HAP-1 (cell line): ENCODE results near the gene SPOCK3.

Source experiments
- DNase-seq, 2 experiments: peaks; one replicate each; pipeline ENCODE4 v3.0.0-alpha.2; 2016 to 2020; ENCODE audit warnings: low spot score in 2 of 2
- H3K27me3 ChIP-seq: fragments of 250-450 bp; sonication (Bioruptor Pico); 2 replicates; pipeline ENCODE4 v1.5.1; 2020; ENCODE audit warnings: low read depth, mild to moderate bottlenecking, moderate library complexity
- H3K36me3 ChIP-seq: fragments of 250-450 bp; sonication (Bioruptor Pico); replicated peaks from 2 replicates; pipeline ENCODE4 v1.5.1; 2020; ENCODE audit warnings: mild to moderate bottlenecking
- H3K4me1 ChIP-seq: fragments of 250-450 bp; sonication (Bioruptor Pico); 2 replicates; pipeline ENCODE4 v1.5.1; 2020; ENCODE audit warnings: mild to moderate bottlenecking
- H3K4me3 ChIP-seq: fragments of 250-450 bp; sonication (Bioruptor Pico); 2 replicates; pipeline ENCODE4 v1.5.1; 2020; ENCODE audit warnings: mild to moderate bottlenecking, moderate library complexity
- H3K9me3 ChIP-seq: fragments of 250-450 bp; sonication (Bioruptor Pico); 2 replicates; pipeline ENCODE4 v1.5.1; 2020; ENCODE audit warnings: mild to moderate bottlenecking, moderate library complexity
- in situ Hi-C: fragments of 300-500 bp; cut with MboI; formaldehyde crosslinking; loops from 3 replicates; pipeline ENCODE4 v1.14.3; 2020; ENCODE audit warnings: low sequenced_read_pairs, inconsistent platforms, mixed read lengths

Gene SPOCK3

GRCh38 chr4:167218022-167218608 is 16.2 kb downstream of the SPOCK3 start:
- Histone ChIP-seq H3K36me3 (no peaks in the 10 kb centered on the region), H3K4me3 (no peak overlapping the region), H3K4me1 (no peaks in the 10 kb centered on the region), H3K27me3 (no peaks in the 10 kb centered on the region), H3K9me3 (no peaks in the 10 kb centered on the region)
- in situ Hi-C loops: no loop called here
- no peak for DNase-seq

- in situ Hi-C loops: no loop called here
- 0 out of 2 replicates have a peak, but pooled peaks cover under 1% of the 10 kb centered on the region for H3K4me1 ChIP-seq
- no peaks in the 10 kb centered on the region for H3K36me3 ChIP-seq
- DNase-seq: no peak
- H3K4me3 ChIP-seq: no peak overlapping the region
- H3K27me3 ChIP-seq: no peaks in the 10 kb centered on the region
- no peaks in the 10 kb centered on the region for H3K9me3 ChIP-seq
Observed at GRCh38 chr4:167216783-167217182, 17.5 kb downstream of the SPOCK3 start.

GRCh38 chr4:167210166-167210565 is 24.1 kb downstream of the SPOCK3 start:
- H3K9me3 ChIP-seq: no peaks in the 10 kb centered on the region
- DNase-seq: no peak
- in situ Hi-C loops: no loop called here
- H3K4me1 ChIP-seq: 0 out of 2 replicates have a peak, but pooled peaks cover 2% of the 10 kb centered on the region
- no peak overlapping the region for H3K4me3 ChIP-seq
- H3K27me3 ChIP-seq: no peaks in the 10 kb centered on the region
- H3K36me3 ChIP-seq: no peaks in the 10 kb centered on the region

GRCh38 chr4:167196344-167197012 is 37.8 kb downstream of the SPOCK3 start:
- Histone ChIP-seq H3K4me3 (no peak overlapping the region), H3K9me3 (no peaks in the 10 kb centered on the region), H3K27me3 (no peaks in the 10 kb centered on the region), H3K4me1 (no peaks in the 10 kb centered on the region), H3K36me3 (peaks cover 4% of the 10 kb centered on the region; the same call in 1 of the 2 replicates)
- no peak for DNase-seq
- in situ Hi-C loops: no loop called here

- Histone ChIP-seq H3K4me3 (no peak overlapping the region), H3K9me3 (no peaks in the 10 kb centered on the region), H3K36me3 (peaks cover 4% of the 10 kb centered on the region; the same call in 1 of the 2 replicates), H3K4me1 (no peaks in the 10 kb centered on the region), H3K27me3 (no peaks in the 10 kb centered on the region)
- in situ Hi-C loops: no loop called here
- no peak for DNase-seq
Observed at GRCh38 chr4:167190379-167190778, 43.9 kb downstream of the SPOCK3 start.

- Histone ChIP-seq H3K4me3 (no peak overlapping the region), H3K9me3 (no peaks in the 10 kb centered on the region), H3K36me3 (no peaks in the 10 kb centered on the region), H3K27me3 (no peaks in the 10 kb centered on the region), H3K4me1 (0 out of 2 replicates have a peak, but pooled peaks cover 4% of the 10 kb centered on the region)
- no peak for DNase-seq
- in situ Hi-C loops: no loop called here
Observed at GRCh38 chr4:167185465-167185864, 48.8 kb downstream of the SPOCK3 start.

- 0 out of 2 replicates have a peak, but pooled peaks cover 4% of the 10 kb centered on the region for H3K4me1 ChIP-seq
- DNase-seq: peak in 1 of 2 experiments; percentile 10
- H3K4me3 ChIP-seq: no peak overlapping the region
- in situ Hi-C loops: no loop called here
- no peaks in the 10 kb centered on the region for H3K9me3 ChIP-seq
- no peaks in the 10 kb centered on the region for H3K36me3 ChIP-seq
- H3K27me3 ChIP-seq: no peaks in the 10 kb centered on the region
Observed at GRCh38 chr4:167183036-167183435, 51.3 kb downstream of the SPOCK3 start.

- DNase-seq: no peak
- H3K4me3 ChIP-seq: no peak overlapping the region
- no peaks in the 10 kb centered on the region for H3K4me1 ChIP-seq
- in situ Hi-C loops: no loop called here
- H3K36me3 ChIP-seq: no peaks in the 10 kb centered on the region
- H3K9me3 ChIP-seq: no peaks in the 10 kb centered on the region
- H3K27me3 ChIP-seq: no peaks in the 10 kb centered on the region
Observed at GRCh38 chr4:167177925-167178324, 56.4 kb downstream of the SPOCK3 start.

GRCh38 chr4:167176723-167177367 is 57.4 kb downstream of the SPOCK3 start:
- H3K9me3 ChIP-seq: no peaks in the 10 kb centered on the region

GRCh38 chr4:167171928-167172327 is 62.4 kb downstream of the SPOCK3 start:
- in situ Hi-C loops: no loop called here
- H3K9me3 ChIP-seq: no peaks in the 10 kb centered on the region
- H3K27me3 ChIP-seq: no peaks in the 10 kb centered on the region
- DNase-seq: no peak
- H3K36me3 ChIP-seq: no peaks in the 10 kb centered on the region
- no peak overlapping the region for H3K4me3 ChIP-seq
- H3K4me1 ChIP-seq: no peaks in the 10 kb centered on the region

More at GRCh38 chr4:167176723-167177367, 57.4 kb downstream of the SPOCK3 start:
- H3K4me1 ChIP-seq: no peaks in the 10 kb centered on the region
- no peaks in the 10 kb centered on the region for H3K27me3 ChIP-seq
- no peak overlapping the region for H3K4me3 ChIP-seq
- H3K36me3 ChIP-seq: no peaks in the 10 kb centered on the region
- DNase-seq: no peak
- in situ Hi-C loops: no loop called here

GRCh38 chr4:167168611-167169010 is 65.7 kb downstream of the SPOCK3 start:
- H3K4me3 ChIP-seq: no peak overlapping the region
- no peaks in the 10 kb centered on the region for H3K36me3 ChIP-seq
- in situ Hi-C loops: no loop called here

GRCh38 chr4:167150587-167150986 is 83.7 kb downstream of the SPOCK3 start:
- no peaks in the 10 kb centered on the region for H3K9me3 ChIP-seq
- in situ Hi-C loops: no loop called here
- DNase-seq: no peak
- H3K4me1 ChIP-seq: no peaks in the 10 kb centered on the region
- H3K36me3 ChIP-seq: no peaks in the 10 kb centered on the region
- H3K4me3 ChIP-seq: no peak overlapping the region
- no peaks in the 10 kb centered on the region for H3K27me3 ChIP-seq

More at GRCh38 chr4:167168611-167169010, 65.7 kb downstream of the SPOCK3 start:
- no peak for DNase-seq
- no peaks in the 10 kb centered on the region for H3K27me3 ChIP-seq
- H3K9me3 ChIP-seq: no peaks in the 10 kb centered on the region
- H3K4me1 ChIP-seq: no peaks in the 10 kb centered on the region

GRCh38 chr4:167144605-167145004 is 89.7 kb downstream of the SPOCK3 start:
- Histone ChIP-seq H3K4me3 (no peak overlapping the region), H3K27me3 (no peaks in the 10 kb centered on the region), H3K9me3 (no peaks in the 10 kb centered on the region), H3K4me1 (no peaks in the 10 kb centered on the region), H3K36me3 (no peaks in the 10 kb centered on the region)
- in situ Hi-C loops: no loop called here
- no peak for DNase-seq

GRCh38 chr4:167143018-167143417 is 91.3 kb downstream of the SPOCK3 start:
- Histone ChIP-seq H3K4me1 (no peaks in the 10 kb centered on the region), H3K4me3 (no peak overlapping the region), H3K36me3 (no peaks in the 10 kb centered on the region), H3K9me3 (no peaks in the 10 kb centered on the region), H3K27me3 (no peaks in the 10 kb centered on the region)
- in situ Hi-C loops: no loop called here
- DNase-seq: no peak
